Lung (tissue), 12 donors: ENCODE measurements around the gene SLC6A6. TPM values are rescaled to one million over a fixed set of nuclear protein-coding genes. Genes with fewer than 3 reads are reported as not detected.

Experiments used
- ATAC-seq: fragments of 200-7000 bp; cut with Tn5 transposase; one replicate; pipeline ENCODE4 v1.9.1; 2020; ENCODE audit warnings: moderate number of reproducible peaks; ENCODE audit not compliant: insufficient read depth, low FRiP score
- DNase-seq, 3 donors: peaks; one replicate each; pipeline ENCODE4 v3.0.0-alpha.2; 2013 to 2017
- H3K27ac ChIP-seq, 2 donors: one replicate each; pipeline ENCODE4 v1.5.1; 2013; ENCODE audit warnings: mild to moderate bottlenecking in 2 of 2, moderate library complexity in 2 of 2, control low read depth in 1 of 2, inconsistent platforms in 1 of 2, low read depth in 1 of 2, low read length in 1 of 2
- H3K27me3 ChIP-seq, 3 donors: one replicate each; pipeline ENCODE4 v1.5.1; 2013; ENCODE audit warnings: low read length in 2 of 3; ENCODE audit not compliant: control insufficient read depth in 3 of 3, insufficient read depth in 3 of 3
- H3K36me3 ChIP-seq, 4 donors: one replicate each; pipeline ENCODE4 v1.5.1; 2013; ENCODE audit warnings: low read length in 4 of 4, mild to moderate bottlenecking in 1 of 4, moderate library complexity in 1 of 4; ENCODE audit not compliant: control insufficient read depth in 4 of 4, insufficient read depth in 4 of 4
- H3K4me1 ChIP-seq, 5 donors: one replicate each; pipeline ENCODE4 v1.5.1; 2013; ENCODE audit warnings: low read length in 5 of 5, mild to moderate bottlenecking in 2 of 5, moderate library complexity in 1 of 5; ENCODE audit not compliant: control insufficient read depth in 5 of 5, insufficient read depth in 5 of 5
- H3K4me3 ChIP-seq: one replicate; pipeline ENCODE4 v1.5.1; 2013; ENCODE audit warnings: mild to moderate bottlenecking, control low read depth, moderate library complexity
- H3K9ac ChIP-seq, 2 donors: one replicate each; pipeline ENCODE4 v1.5.1; 2013; ENCODE audit warnings: low read length in 2 of 2, control low read depth in 1 of 2; ENCODE audit not compliant: insufficient read depth in 1 of 2
- H3K9me3 ChIP-seq, 4 donors: one replicate each; pipeline ENCODE4 v1.5.1; 2013; ENCODE audit warnings: low read length in 3 of 4, mild to moderate bottlenecking in 1 of 4, moderate library complexity in 1 of 4; ENCODE audit not compliant: control insufficient read depth in 4 of 4, insufficient read depth in 3 of 4
- CTCF ChIP-seq: IDR thresholded peaks from 2 replicates; pipeline ENCODE4 v1.5.1; 2012; ENCODE audit warnings: mild to moderate bottlenecking; ENCODE audit errors: control extremely low read depth, extremely low read depth
- WGBS, 2 donors: extraction: QIAGEN DNeasy Blood & Tissue Kit; methylation state at CpG; one replicate each; pipeline ENCODE4 v1.1.7; 2013; 5-methylcytosine and 5-hydroxymethylcytosine counted together
- polyA plus RNA-seq, 2 donors: library from polyadenylated mRNA; stranded (reverse); fragments of 200-250 nt; gene quantifications; one replicate each; pipeline ENCODE4 v1.2.1, GENCODE V29; 2013
- total RNA-seq, 2 donors: library from RNA; depleted of rRNA in 1 of 2; stranded (reverse); fragments of >200 nt in 1 of 2; gene quantifications; one replicate each; pipeline ENCODE4 v1.2.1, GENCODE V29; 2014 to 2021
- donor health status: control.
- donor health status: control.
- donor health status: Bipolar disorder and iron deficiency.
- donor health status: healthy.
- donor health status: DM: yes; HTN: yes; CAD: no.

SLC6A6 gene
- total and polyA plus RNA-seq, 4 donors, result 16.1 to 96.3 (median 57.4) TPM

GRCh38 chr3:14389166-14389606 lies 13.2 kb upstream of the SLC6A6 start:
- no peak overlapping the region for H3K9ac ChIP-seq
- H3K36me3 ChIP-seq, result no peaks in the 10 kb centered on the region
- 73 to 79% methylated on average over 6 of the region's 6 CpGs for WGBS, 2 donors
- ATAC-seq (no peak), DNase-seq (no peak)
- H3K4me3 ChIP-seq, result no peak overlapping the region
- H3K27me3 ChIP-seq, result no peaks in the 10 kb centered on the region
- H3K9me3 ChIP-seq, result peaks cover 0 to 3% (median 0%) of the 10 kb centered on the region in 4 donors
- no peak for TF ChIP-seq CTCF
- H3K27ac ChIP-seq, result no peak overlapping the region
- H3K4me1 ChIP-seq, result peaks cover 0 to 10% (median 1%) of the 10 kb centered on the region in 5 donors

GRCh38 chr3:14389716-14390115 lies 12.7 kb upstream of the SLC6A6 start:
- no peak overlapping the region for H3K4me3 ChIP-seq
- WGBS, 2 donors, result 44 to 65% methylated on average over 5 of the region's 5 CpGs
- ATAC-seq (no peak), DNase-seq (no peak)
- H3K36me3 ChIP-seq, result no peaks in the 10 kb centered on the region
- no peak overlapping the region for H3K9ac ChIP-seq
- H3K4me1 ChIP-seq, result peaks cover 0 to 10% (median 1%) of the 10 kb centered on the region in 5 donors
- H3K27me3 ChIP-seq, result no peaks in the 10 kb centered on the region
- H3K9me3 ChIP-seq, result peaks cover 0 to 3% (median 0%) of the 10 kb centered on the region in 4 donors
- no peak overlapping the region for H3K27ac ChIP-seq
- TF ChIP-seq CTCF, result no peak

- peaks cover 0 to 10% (median 1%) of the 10 kb centered on the region in 5 donors for H3K4me1 ChIP-seq
- H3K4me3 ChIP-seq, result no peak overlapping the region
- peak; percentile 38 for ATAC-seq
- WGBS, 2 donors, result 43 to 45% methylated on average over 4 of the region's 4 CpGs
- peak; percentile 55 to 84 (median 66) for DNase-seq
- H3K27ac ChIP-seq, result no peak overlapping the region
- no peak for TF ChIP-seq CTCF
- H3K9me3 ChIP-seq, result no peaks in the 10 kb centered on the region
- peak overlapping the region in 1 of 2 donors; percentile 51 for H3K9ac ChIP-seq
- no peaks in the 10 kb centered on the region for H3K27me3 ChIP-seq
- H3K36me3 ChIP-seq, result no peaks in the 10 kb centered on the region
Measured at GRCh38 chr3:14391033-14391432, 11.4 kb upstream of the SLC6A6 start.

GRCh38 chr3:14392231-14392630 lies 10.2 kb upstream of the SLC6A6 start:
- H3K4me1 ChIP-seq, result peaks cover 0 to 10% (median 1%) of the 10 kb centered on the region in 5 donors
- no peaks in the 10 kb centered on the region for H3K36me3 ChIP-seq
- no peak overlapping the region for H3K9ac ChIP-seq
- no peaks in the 10 kb centered on the region for H3K9me3 ChIP-seq
- ATAC-seq, result peak; percentile 30
- DNase-seq, result no peak
- no peak overlapping the region for H3K27ac ChIP-seq
- no peaks in the 10 kb centered on the region for H3K27me3 ChIP-seq
- WGBS, 2 donors, result 95 to 96% methylated on average over 4 of the region's 4 CpGs
- TF ChIP-seq CTCF, result no peak
- H3K4me3 ChIP-seq, result no peak overlapping the region
